NCI-H1436 (cell line): Measurements from ENCODE around the gene LRCH1.
A peak's percentile ranks its signal among the peaks of the same experiment; 100 is the strongest.

Experiments
- DNase-seq: peaks from one replicate; lab custom pipeline; 2025; lab: John Stamatoyannopoulos, UW

LRCH1 gene

GRCh38 chr13:46615888-46616531, 63.0 kb downstream of the LRCH1 start:
- no peak for DNase-seq

- DNase-seq = no peak
Measured at GRCh38 chr13:46617229-46617721, 64.3 kb downstream of the LRCH1 start.

GRCh38 chr13:46617885-46618284, 64.9 kb downstream of the LRCH1 start:
- no peak for DNase-seq

GRCh38 chr13:46618694-46619254, 65.8 kb downstream of the LRCH1 start:
- no peak for DNase-seq

- DNase-seq = no peak
Measured at GRCh38 chr13:46620029-46620428, 67.1 kb downstream of the LRCH1 start.

GRCh38 chr13:46620471-46620870, 67.5 kb downstream of the LRCH1 start:
- no peak for DNase-seq

GRCh38 chr13:46621133-46621532, 68.2 kb downstream of the LRCH1 start:
- no peak for DNase-seq

GRCh38 chr13:46621792-46622629, 69.0 kb downstream of the LRCH1 start:
- peak; percentile 20 for DNase-seq

GRCh38 chr13:46622630-46623256, 69.8 kb downstream of the LRCH1 start:
- peak; percentile 25 for DNase-seq

GRCh38 chr13:46624353-46624752, 71.4 kb downstream of the LRCH1 start:
- DNase-seq = no peak

GRCh38 chr13:46624821-46625220, 71.9 kb downstream of the LRCH1 start:
- no peak for DNase-seq

- DNase-seq = no peak
Measured at GRCh38 chr13:46627462-46627861, 74.5 kb downstream of the LRCH1 start.

GRCh38 chr13:46628622-46629365, 75.8 kb downstream of the LRCH1 start:
- DNase-seq = no peak

- no peak for DNase-seq
Measured at GRCh38 chr13:46629811-46630413, 76.9 kb downstream of the LRCH1 start.

GRCh38 chr13:46630431-46631178, 77.6 kb downstream of the LRCH1 start:
- DNase-seq = no peak

- DNase-seq = no peak
Measured at GRCh38 chr13:46631179-46631542, 78.2 kb downstream of the LRCH1 start.

GRCh38 chr13:46632176-46632575, 79.2 kb downstream of the LRCH1 start:
- no peak for DNase-seq

GRCh38 chr13:46633416-46633815, 80.4 kb downstream of the LRCH1 start:
- DNase-seq = no peak

- no peak for DNase-seq
Measured at GRCh38 chr13:46636451-46636850, 83.5 kb downstream of the LRCH1 start.

- no peak for DNase-seq
Measured at GRCh38 chr13:46637213-46637612, 84.2 kb downstream of the LRCH1 start.

GRCh38 chr13:46638262-46638661, 85.3 kb downstream of the LRCH1 start:
- no peak for DNase-seq
